ENCODE measurements around the gene CTDP1.

CTDP1 gene

GRCh38 chr18:79662439-79662838, 17.2 kb upstream of the CTDP1 start:
- DNase-seq (ENCODE audit: low spot score in 2 of 2) (no peak), ATAC-seq (no peak)
- Mint-ChIP-seq H3K36me3 (no peaks in the 10 kb centered on the region), H3K4me3 (no peak overlapping the region), H3K4me1 (no peaks in the 10 kb centered on the region), H3K9me3 (no peaks in the 10 kb centered on the region), H3K27ac (no peak overlapping the region)

DNA sequence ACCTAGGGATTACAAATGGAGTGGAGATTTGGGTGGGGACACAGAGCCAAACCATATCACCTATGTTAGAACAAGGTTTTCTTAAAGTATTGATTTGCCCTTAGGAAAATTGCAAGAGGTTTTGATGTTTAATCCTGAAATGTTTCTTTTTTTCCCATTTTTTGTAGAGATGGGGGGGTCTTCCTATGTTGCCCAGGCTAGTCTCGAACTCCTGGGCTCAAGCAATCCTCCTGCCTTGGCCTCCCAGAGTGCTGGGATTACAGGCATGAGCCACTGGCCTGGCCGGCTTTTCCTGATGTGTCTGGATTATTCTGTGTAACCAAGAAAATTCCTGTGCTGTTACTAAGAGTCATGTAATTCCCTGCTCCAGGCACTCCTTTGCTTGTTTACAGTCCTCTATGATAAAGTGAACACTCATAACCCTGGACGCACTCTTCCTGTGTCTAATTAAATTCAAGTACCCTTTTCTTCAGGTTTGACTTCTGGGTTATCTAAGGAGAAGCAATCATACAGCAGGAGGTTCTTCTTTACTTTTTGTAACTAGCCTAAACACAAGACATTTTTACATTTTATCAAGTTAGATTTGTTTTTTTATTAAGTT, 15.0 kb upstream of the CTDP1 start:
- DNase-seq (ENCODE audit: low spot score in 2 of 2) (no peak), ATAC-seq (no peak)
- Mint-ChIP-seq H3K27ac (no peak overlapping the region), H3K9me3 (no peaks in the 10 kb centered on the region), H3K4me1 (no peaks in the 10 kb centered on the region), H3K4me3 (no peak overlapping the region), H3K36me3 (no peaks in the 10 kb centered on the region)

DNA sequence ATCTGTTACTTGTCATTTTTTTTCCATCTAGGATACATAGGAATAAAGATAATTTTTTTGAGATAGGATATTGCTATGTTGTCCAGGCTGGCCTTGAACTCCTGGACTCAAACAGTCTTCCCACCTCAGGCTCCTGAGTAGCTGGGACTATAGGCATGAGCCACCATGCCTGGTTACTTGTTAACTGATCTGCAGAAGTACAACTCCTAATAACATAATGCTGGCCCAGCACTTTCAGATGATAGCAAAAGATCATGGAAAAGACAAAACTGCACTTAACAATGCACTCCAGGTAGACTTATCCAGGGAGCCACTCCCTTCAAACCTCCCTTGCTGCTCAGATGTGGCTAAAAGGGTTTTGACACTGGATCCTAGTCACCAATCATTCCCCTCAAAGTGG, 11.4 kb upstream of the CTDP1 start:
- H3K4me1 Mint-ChIP-seq, result peaks cover 4% of the 10 kb centered on the region
- no peaks in the 10 kb centered on the region for H3K9me3 Mint-ChIP-seq
- ATAC-seq (no peak), DNase-seq (ENCODE audit: low spot score in 2 of 2) (no peak)
- no peaks in the 10 kb centered on the region for H3K36me3 Mint-ChIP-seq
- H3K27ac Mint-ChIP-seq, result no peak overlapping the region
- no peak overlapping the region for H3K4me3 Mint-ChIP-seq

- Mint-ChIP-seq H3K27ac (no peak overlapping the region), H3K9me3 (no peaks in the 10 kb centered on the region), H3K4me3 (no peak overlapping the region), H3K4me1 (peaks cover 11% of the 10 kb centered on the region), H3K36me3 (peaks cover 6% of the 10 kb centered on the region)
- no peak for ATAC-seq
- no peak for DNase-seq (ENCODE audit: low spot score in 2 of 2)
Measured at GRCh38 chr18:79672490-79673276, 6.9 kb upstream of the CTDP1 start.

GRCh38 chr18:79677221-79677620, 2.4 kb upstream of the CTDP1 start:
- DNase-seq (ENCODE audit: low spot score in 2 of 2), result no peak
- no peak overlapping the region for H3K27ac Mint-ChIP-seq

GRCh38 chr18:79677840-79678239, 1.8 kb upstream of the CTDP1 start:
- DNase-seq (ENCODE audit: low spot score in 2 of 2) (no peak), ATAC-seq (no peak)
- peak overlapping the region; percentile 99 for H3K27ac Mint-ChIP-seq
- no peaks in the 10 kb centered on the region for H3K9me3 Mint-ChIP-seq
- peaks cover 39% of the 10 kb centered on the region for H3K4me1 Mint-ChIP-seq
- peaks cover 41% of the 10 kb centered on the region for H3K36me3 Mint-ChIP-seq
- H3K4me3 Mint-ChIP-seq, result peak overlapping the region; percentile 87

More at GRCh38 chr18:79677221-79677620, 2.4 kb upstream of the CTDP1 start:
- Mint-ChIP-seq H3K36me3 (peaks cover 35% of the 10 kb centered on the region), H3K4me1 (peaks cover 33% of the 10 kb centered on the region), H3K9me3 (no peaks in the 10 kb centered on the region), H3K4me3 (no peak overlapping the region)
- no peak for ATAC-seq

- H3K27ac Mint-ChIP-seq, result peak overlapping the region; percentile 99
- DNase-seq (ENCODE audit: low spot score in 2 of 2), result peak; percentile 93 to 98
- H3K36me3 Mint-ChIP-seq, result peaks cover 52% of the 10 kb centered on the region
- H3K4me3 Mint-ChIP-seq, result peak overlapping the region; percentile 87
- peak; percentile 94 for ATAC-seq
- peaks cover 49% of the 10 kb centered on the region for H3K4me1 Mint-ChIP-seq
- no peaks in the 10 kb centered on the region for H3K9me3 Mint-ChIP-seq
Measured at GRCh38 chr18:79678665-79679551, 695 bp upstream of the CTDP1 start.

GRCh38 chr18:79680100-79680879, 687 bp downstream of the CTDP1 start:
- DNase-seq (ENCODE audit: low spot score in 2 of 2) (peak; percentile 47 to 65), ATAC-seq (peak; percentile 36)
- Mint-ChIP-seq H3K27ac (peak overlapping the region; percentile 89), H3K4me3 (peak overlapping the region; percentile 87), H3K9me3 (no peaks in the 10 kb centered on the region), H3K4me1 (peaks cover 63% of the 10 kb centered on the region), H3K36me3 (peaks cover 62% of the 10 kb centered on the region)

DNA sequence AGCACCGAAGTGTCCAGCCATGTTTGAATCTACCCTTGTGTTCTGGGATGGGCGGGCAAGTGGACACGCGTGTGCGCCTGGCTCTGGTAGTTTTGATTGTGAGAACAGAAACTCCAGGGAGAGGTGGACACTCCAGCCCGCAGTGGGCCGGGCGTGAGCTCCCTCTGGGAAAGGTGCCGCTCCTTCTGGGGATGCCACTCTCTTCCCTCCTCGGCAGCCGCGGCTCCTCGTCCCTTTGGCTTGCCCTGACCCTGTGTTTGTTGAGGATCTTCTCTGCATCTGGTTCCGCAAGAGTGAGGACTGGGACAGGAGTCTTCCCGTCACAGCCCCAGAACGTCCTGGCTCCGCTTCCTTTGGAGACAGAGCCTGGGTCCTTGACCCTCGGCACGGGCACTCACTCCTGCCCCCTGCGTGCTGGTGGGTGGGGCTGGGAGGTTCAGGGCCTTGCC, 1.3 kb downstream of the CTDP1 start:
- DNase-seq (ENCODE audit: low spot score in 2 of 2) (no peak), ATAC-seq (no peak)
- H3K4me3 Mint-ChIP-seq, result peak overlapping the region; percentile 87
- H3K4me1 Mint-ChIP-seq, result peaks cover 67% of the 10 kb centered on the region
- H3K9me3 Mint-ChIP-seq, result no peaks in the 10 kb centered on the region
- H3K27ac Mint-ChIP-seq, result peak overlapping the region; percentile 89
- H3K36me3 Mint-ChIP-seq, result peaks cover 67% of the 10 kb centered on the region

- ATAC-seq (no peak), DNase-seq (ENCODE audit: low spot score in 2 of 2) (peak; percentile 30 to 62)
- H3K36me3 Mint-ChIP-seq, result peaks cover 71% of the 10 kb centered on the region
- H3K4me1 Mint-ChIP-seq, result peaks cover 72% of the 10 kb centered on the region
- H3K4me3 Mint-ChIP-seq, result peak overlapping the region; percentile 87
- H3K9me3 Mint-ChIP-seq, result no peaks in the 10 kb centered on the region
- H3K27ac Mint-ChIP-seq, result peak overlapping the region; percentile 89
Measured at GRCh38 chr18:79681484-79682387, 2.1 kb downstream of the CTDP1 start.

DNA sequence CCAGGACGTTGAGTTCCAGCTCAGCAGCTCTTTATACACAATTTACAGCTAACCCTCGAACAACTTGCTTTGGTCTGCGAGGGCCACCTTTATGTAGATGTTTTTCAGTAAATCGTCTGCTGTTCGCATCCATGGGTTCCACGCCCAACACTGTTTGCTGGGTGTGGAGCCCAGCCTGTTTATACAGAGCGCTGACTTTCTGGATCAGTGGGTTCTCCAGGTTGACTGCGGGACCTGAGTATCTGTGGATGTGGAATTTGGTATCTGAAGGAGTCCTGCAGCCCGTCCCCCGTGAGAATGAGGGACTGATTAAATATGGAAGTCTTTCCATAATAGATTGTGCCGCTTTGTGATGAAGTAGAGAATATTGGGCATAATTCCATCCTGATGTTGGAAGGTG, 2.9 kb downstream of the CTDP1 start:
- Mint-ChIP-seq H3K4me1 (peaks cover 66% of the 10 kb centered on the region), H3K4me3 (peak overlapping the region; percentile 87), H3K27ac (peak overlapping the region; percentile 89), H3K36me3 (peaks cover 66% of the 10 kb centered on the region), H3K9me3 (no peaks in the 10 kb centered on the region)
- DNase-seq (ENCODE audit: low spot score in 2 of 2) (no peak), ATAC-seq (no peak)

DNA sequence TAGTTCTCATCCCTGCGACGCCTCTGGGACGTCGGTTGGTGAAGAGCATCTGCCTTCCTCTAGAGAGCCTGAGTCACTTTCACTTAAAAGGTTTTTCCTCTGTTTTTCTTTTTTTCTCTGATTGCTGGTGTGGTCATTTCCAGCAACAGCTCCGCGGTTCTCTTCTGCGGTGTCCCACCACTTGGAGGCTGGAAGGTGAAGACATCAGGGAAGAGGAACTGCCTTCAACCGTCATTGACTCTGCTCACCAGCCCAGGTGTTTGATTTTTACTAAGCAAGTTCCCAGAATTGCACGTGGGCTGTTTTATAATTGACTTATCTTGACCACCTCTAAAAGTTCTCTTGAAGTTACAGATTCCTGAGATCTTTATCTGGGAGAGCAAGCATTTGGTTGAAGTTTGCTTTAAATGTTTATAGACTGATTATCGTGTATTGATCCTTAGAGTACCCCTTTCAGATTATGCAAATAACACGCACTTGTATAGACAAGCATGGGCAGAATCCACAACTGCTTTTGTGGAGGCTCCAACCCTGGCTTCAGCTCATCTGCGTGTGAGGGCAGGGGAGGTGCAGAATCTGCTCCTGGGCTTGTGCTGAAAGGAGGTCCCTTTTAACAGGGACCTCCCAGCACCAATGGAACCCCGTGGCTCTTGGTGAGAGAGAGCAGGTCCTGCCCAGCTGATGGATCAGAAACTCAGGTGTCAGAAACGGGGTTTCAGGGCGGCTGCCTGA, 3.5 kb downstream of the CTDP1 start:
- no peaks in the 10 kb centered on the region for H3K9me3 Mint-ChIP-seq

DNA sequence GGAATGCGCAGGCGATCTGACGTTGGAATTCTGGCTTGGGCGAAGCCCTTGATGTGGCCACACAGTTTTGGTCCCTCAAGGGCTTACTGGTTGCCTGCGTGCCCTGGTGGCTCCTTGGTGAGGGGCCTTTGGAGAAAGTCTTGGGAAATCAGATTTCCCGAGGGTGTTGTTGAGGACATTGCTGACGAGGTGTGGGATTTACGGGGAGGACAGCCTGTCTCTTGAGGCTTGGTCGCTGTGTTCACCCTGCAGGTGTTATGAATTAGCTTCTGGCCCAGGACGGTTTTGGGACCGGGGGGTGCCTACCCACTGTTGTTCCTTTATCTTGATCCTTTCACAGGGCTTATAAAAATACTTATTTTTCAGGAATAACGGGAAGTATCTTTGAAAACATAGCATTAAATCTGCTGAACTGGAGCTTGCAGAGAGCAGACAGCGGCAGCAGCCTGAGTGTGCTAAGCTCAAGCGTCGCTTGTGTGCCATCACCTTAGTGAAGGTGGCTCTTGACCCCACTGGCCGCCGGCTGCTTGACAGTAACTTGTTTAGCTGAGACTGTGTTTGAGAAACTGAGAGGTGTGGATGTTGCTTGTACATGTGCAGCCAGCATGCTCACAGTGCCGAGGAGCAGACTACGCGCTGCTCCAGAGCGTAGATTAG, 4.2 kb downstream of the CTDP1 start:
- DNase-seq (ENCODE audit: low spot score in 2 of 2) (no peak), ATAC-seq (no peak)
- Mint-ChIP-seq H3K9me3 (no peaks in the 10 kb centered on the region), H3K4me1 (peaks cover 63% of the 10 kb centered on the region), H3K36me3 (peaks cover 66% of the 10 kb centered on the region), H3K4me3 (peak overlapping the region; percentile 87), H3K27ac (peak overlapping the region; percentile 89)

More for the DNA sequence above, 3.5 kb downstream of the CTDP1 start:
- ATAC-seq (no peak), DNase-seq (ENCODE audit: low spot score in 2 of 2) (no peak)
- Mint-ChIP-seq H3K27ac (peak overlapping the region; percentile 89), H3K4me1 (peaks cover 70% of the 10 kb centered on the region), H3K36me3 (peaks cover 66% of the 10 kb centered on the region), H3K4me3 (peak overlapping the region; percentile 87)

All from stimulated activated effector memory CD8-positive, alpha-beta T cell treated with anti-CD3 and anti-CD28 coated beads, Interleukin-12 subunit alpha, Interleukin-12 subunit beta, amount 100 ng/mL, for 72 hours (primary cell).